Measurements from ENCODE around the gene VIPAS39. TPM values are rescaled to one million over a fixed set of nuclear protein-coding genes. Genes with fewer than 3 reads are reported as not detected.

VIPAS39 gene
- total RNA-seq, 1 donor from 2014 or later, result 15.3 TPM

DNA sequence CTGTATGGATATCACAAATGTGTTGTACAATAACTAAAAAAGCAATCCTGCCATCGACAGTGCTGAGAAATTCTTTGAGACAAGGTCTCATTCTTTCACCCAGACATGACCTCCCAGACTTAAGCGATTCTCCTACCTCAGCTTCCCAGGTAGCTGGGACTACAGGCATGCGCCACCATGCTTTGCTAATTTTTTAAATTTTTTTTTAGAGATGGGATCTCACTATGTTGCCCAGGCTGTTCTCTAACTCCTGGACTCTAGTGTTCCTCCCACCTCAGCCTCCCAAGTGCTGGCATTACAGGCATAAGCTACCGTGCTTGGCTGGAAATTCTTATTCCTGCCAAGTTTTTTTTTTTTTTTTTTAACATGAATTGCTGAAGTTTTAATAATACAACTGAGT is 17.5 kb downstream of the VIPAS39 start:
- Mint-ChIP-seq H3K36me3 (ENCODE audit: low read depth) (peaks cover 76% of the 10 kb centered on the region), H3K27me3 (no peaks in the 10 kb centered on the region), H3K27ac (no peak overlapping the region), H3K9me3 (no peaks in the 10 kb centered on the region), H3K4me3 (no peak overlapping the region), H3K4me1 (no peaks in the 10 kb centered on the region)
- ChIA-PET POLR2A (no interaction called here), CTCF (no interaction called here)
- TF ChIP-seq, protein P1, sequence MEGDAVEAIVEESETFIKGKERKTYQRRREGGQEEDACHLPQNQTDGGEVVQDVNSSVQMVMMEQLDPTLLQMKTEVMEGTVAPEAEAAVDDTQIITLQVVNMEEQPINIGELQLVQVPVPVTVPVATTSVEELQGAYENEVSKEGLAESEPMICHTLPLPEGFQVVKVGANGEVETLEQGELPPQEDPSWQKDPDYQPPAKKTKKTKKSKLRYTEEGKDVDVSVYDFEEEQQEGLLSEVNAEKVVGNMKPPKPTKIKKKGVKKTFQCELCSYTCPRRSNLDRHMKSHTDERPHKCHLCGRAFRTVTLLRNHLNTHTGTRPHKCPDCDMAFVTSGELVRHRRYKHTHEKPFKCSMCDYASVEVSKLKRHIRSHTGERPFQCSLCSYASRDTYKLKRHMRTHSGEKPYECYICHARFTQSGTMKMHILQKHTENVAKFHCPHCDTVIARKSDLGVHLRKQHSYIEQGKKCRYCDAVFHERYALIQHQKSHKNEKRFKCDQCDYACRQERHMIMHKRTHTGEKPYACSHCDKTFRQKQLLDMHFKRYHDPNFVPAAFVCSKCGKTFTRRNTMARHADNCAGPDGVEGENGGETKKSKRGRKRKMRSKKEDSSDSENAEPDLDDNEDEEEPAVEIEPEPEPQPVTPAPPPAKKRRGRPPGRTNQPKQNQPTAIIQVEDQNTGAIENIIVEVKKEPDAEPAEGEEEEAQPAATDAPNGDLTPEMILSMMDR (IDR thresholded peaks at IDR 0.05), result no peak
- intact Hi-C loops (cut with micrococcal nuclease), result no loop called here
- DNase-seq (no peak), ATAC-seq (ENCODE audit: low read depth) (no peak)

DNA sequence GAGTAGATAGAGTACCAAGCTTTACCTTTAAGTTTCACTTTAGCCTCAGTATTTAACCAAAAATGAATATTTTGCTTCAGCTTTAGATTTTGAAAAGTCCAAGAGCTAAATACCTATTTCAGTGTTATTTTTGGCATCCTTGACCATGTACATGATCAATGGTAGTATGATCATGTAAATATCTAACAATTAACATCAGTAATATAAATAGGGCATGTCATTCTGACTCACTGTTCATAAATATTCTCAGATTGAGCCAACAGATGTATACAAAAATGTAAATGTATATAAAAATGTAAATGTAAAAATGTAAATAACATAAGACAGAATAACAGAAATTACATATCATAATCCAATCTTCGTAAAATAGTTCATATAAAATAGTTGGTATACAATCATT is 18.8 kb downstream of the VIPAS39 start:
- ATAC-seq (ENCODE audit: low read depth) (no peak), DNase-seq (no peak)
- ChIA-PET POLR2A (no interaction called here), CTCF (no interaction called here)
- H3K4me1 Mint-ChIP-seq, result no peaks in the 10 kb centered on the region
- intact Hi-C loops (cut with micrococcal nuclease), result no loop called here
- H3K4me3 Mint-ChIP-seq, result no peak overlapping the region
- H3K9me3 Mint-ChIP-seq, result no peaks in the 10 kb centered on the region
- H3K27ac Mint-ChIP-seq, result no peak overlapping the region
- H3K27me3 Mint-ChIP-seq, result no peaks in the 10 kb centered on the region
- peaks cover 78% of the 10 kb centered on the region for H3K36me3 Mint-ChIP-seq (ENCODE audit: low read depth)
- TF ChIP-seq, protein P1 (IDR thresholded peaks at IDR 0.05), result no peak

DNA sequence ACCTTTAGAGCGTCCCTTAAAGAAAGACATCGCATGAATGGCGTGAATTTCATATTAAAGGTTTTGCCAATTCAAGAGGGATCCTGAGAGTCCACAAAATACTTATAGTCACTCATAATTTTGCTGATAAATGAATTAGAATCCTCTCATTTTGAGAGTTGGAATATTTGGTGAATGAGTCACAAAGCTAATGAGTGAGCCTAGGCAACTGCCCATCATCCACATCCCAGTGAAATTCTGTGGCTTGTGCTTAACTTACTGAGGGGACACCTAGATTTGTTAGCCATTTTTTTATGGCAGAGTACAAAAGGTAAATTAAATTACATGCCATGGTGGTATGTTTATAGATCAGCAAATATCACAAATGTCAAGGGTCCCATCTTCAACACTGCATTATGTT is 21.4 kb downstream of the VIPAS39 start:
- Mint-ChIP-seq H3K27ac (no peak overlapping the region), H3K9me3 (no peaks in the 10 kb centered on the region), H3K27me3 (no peaks in the 10 kb centered on the region), H3K4me1 (no peaks in the 10 kb centered on the region), H3K36me3 (ENCODE audit: low read depth) (peaks cover 67% of the 10 kb centered on the region), H3K4me3 (no peak overlapping the region)
- TF ChIP-seq, protein P1 (IDR thresholded peaks at IDR 0.05), result no peak
- intact Hi-C loops (cut with micrococcal nuclease), result no loop called here
- ChIA-PET POLR2A (interaction anchor here (0.6 kb wide), 1 partner anchor 44 kb away, joined by 4 read pairs; no protein-coding TSS in a partner anchor), CTCF (no interaction called here)
- no peak for ATAC-seq (ENCODE audit: low read depth)
- DNase-seq, result no peak

DNA sequence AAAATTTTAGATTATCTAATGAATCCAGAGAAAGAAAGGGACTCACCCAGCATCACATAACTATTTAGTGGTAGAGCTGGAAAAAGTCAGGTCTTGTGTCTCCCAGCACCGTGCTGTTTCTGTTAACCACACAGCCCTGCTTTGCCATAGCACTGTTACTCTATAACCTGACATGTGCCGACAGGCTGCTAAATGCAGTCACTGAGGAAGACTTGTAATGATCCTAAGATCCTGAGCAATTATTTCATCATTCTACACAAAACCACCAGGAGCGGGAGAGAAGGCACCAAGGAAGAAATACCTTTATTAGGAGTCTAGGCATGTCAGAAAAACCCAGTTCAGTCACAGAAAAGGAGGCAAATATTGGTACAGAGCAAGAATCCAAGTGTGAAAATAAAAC is 31.0 kb downstream of the VIPAS39 start:
- H3K4me3 Mint-ChIP-seq, result no peak overlapping the region
- DNase-seq, result no peak
- TF ChIP-seq, protein P1 (IDR thresholded peaks at IDR 0.05), result no peak
- intact Hi-C loops (cut with micrococcal nuclease), result no loop called here
- ChIA-PET POLR2A (no interaction called here), CTCF (no interaction called here)
- no peaks in the 10 kb centered on the region for H3K27me3 Mint-ChIP-seq
- ATAC-seq (ENCODE audit: low read depth), result no peak
- no peak overlapping the region for H3K27ac Mint-ChIP-seq
- H3K4me1 Mint-ChIP-seq, result no peaks in the 10 kb centered on the region
- no peaks in the 10 kb centered on the region for H3K9me3 Mint-ChIP-seq
- H3K36me3 Mint-ChIP-seq (ENCODE audit: low read depth), result peaks cover 90% of the 10 kb centered on the region

DNA sequence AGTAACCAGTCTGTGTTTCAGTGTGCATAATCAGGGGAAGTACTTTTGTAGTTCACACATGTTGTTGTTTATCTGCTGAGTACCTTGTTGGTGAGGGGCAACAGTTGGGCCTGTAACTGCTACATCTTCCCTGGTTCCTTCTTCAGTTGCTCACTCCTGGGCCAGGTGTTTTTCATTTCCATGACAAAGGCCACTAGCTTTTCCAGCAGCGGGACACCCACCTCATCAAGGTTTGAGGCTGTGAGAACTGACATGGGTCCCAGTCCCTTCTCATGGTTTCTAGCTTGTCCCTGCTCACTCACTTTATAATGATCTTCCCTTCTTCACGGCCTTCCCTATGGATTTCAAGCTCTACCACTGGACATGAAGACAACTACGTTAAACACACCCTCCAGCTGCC is 32.5 kb downstream of the VIPAS39 start:
- no peak for DNase-seq
- Mint-ChIP-seq H3K9me3 (peaks cover 3% of the 10 kb centered on the region), H3K36me3 (ENCODE audit: low read depth) (peaks cover 86% of the 10 kb centered on the region), H3K27me3 (no peaks in the 10 kb centered on the region), H3K4me1 (no peaks in the 10 kb centered on the region), H3K4me3 (no peak overlapping the region), H3K27ac (no peak overlapping the region)
- ChIA-PET CTCF (no interaction called here), POLR2A (no interaction called here)
- no peak for ATAC-seq (ENCODE audit: low read depth)
- TF ChIP-seq, protein P1 (IDR thresholded peaks at IDR 0.05), result no peak
- intact Hi-C loops (cut with micrococcal nuclease), result no loop called here
